GM19193 (cell line): ENCODE measurements around the gene LCNL1.

Experiments used
- POLR2A ChIP-seq: IDR thresholded peaks from 4 replicates; pipeline ENCODE4 v1.6.1; 2011; ENCODE audit not compliant: insufficient read depth, insufficient read length; ENCODE audit errors: extremely low read depth

The LCNL1 gene

GRCh38 chr9:136944519-136945332 lies 38.1 kb upstream of the LCNL1 start, which contains the start of the genes C8G and FBXW5:
C8G (plus strand) TSS chr9:136945243; CDS start chr9:136945321, 78 bp downstream.
FBXW5 (minus strand) TSS chr9:136944738; CDS start chr9:136944083, 655 bp downstream.
- peak; percentile 71 for TF ChIP-seq POLR2A

GRCh38 chr9:136945333-136946227 lies 37.2 kb upstream of the LCNL1 start:
- no peak for TF ChIP-seq POLR2A

- no peak for TF ChIP-seq POLR2A
These were observed 36.4 kb upstream of the LCNL1 start for GRCh38 chr9:136946228-136947027.

- no peak for TF ChIP-seq POLR2A
These were observed 35.5 kb upstream of the LCNL1 start for GRCh38 chr9:136947028-136947891.

GRCh38 chr9:136947955-136948510 lies 34.8 kb upstream of the LCNL1 start:
- TF ChIP-seq POLR2A: no peak

GRCh38 chr9:136949239-136949816 lies 33.5 kb upstream of the LCNL1 start:
- TF ChIP-seq POLR2A: no peak

GRCh38 chr9:136949817-136950655 lies 32.8 kb upstream of the LCNL1 start:
- peak; percentile 82 for TF ChIP-seq POLR2A

GRCh38 chr9:136950656-136951276 lies 32.0 kb upstream of the LCNL1 start:
- no peak for TF ChIP-seq POLR2A

- TF ChIP-seq POLR2A: no peak
These were observed 31.1 kb upstream of the LCNL1 start, which contains the start of gene LCN12 for GRCh38 chr9:136951541-136952320. LCN12 (plus strand) TSS chr9:136952273; CDS start chr9:136952328, 55 bp downstream.

- no peak for TF ChIP-seq POLR2A
These were observed 30.4 kb upstream of the LCNL1 start for GRCh38 chr9:136952321-136952850.

- TF ChIP-seq POLR2A: no peak
These were observed 29.7 kb upstream of the LCNL1 start for GRCh38 chr9:136952876-136953770.
